ENCODE results near the gene CIAO1.
A peak's percentile ranks its signal among the peaks of the same experiment; 100 is the strongest.

CIAO1 gene

DNA sequence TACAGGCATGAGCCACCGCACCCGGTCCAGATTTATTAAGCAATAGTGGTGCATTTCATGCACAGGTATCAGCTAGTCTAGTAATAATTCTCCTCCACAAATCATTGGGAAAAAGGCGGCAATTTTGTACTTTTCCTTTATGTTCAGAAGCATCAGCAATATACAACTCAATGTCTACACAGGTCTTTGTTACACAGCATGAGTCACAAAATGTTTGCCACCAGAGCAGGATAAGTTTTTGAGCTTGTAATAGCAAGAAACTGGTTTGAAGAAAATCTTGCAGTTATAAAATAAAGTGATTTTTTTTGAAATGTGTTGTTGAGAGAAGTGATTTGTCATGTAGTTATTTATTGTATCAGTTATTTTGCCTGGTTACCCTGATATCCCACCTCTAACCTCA lies 54.3 kb downstream of the CIAO1 start:
- Histone ChIP-seq H3K27ac (ENCODE audit: low read depth, low read length) (no peak overlapping the region), H3K4me3 (ENCODE audit: low read depth in 1 of 2, low read length in 2 of 2) (no peak overlapping the region), H3K9ac (ENCODE audit: low read depth in 1 of 2, low read length in 2 of 2) (no peak overlapping the region), H3K4me1 (ENCODE audit: control insufficient read depth in 1 of 2, insufficient read depth in 2 of 2, low read length in 2 of 2) (peaks cover 7 to 17% of the 10 kb centered on the region in 2 donors), H3K9me3 (ENCODE audit: control insufficient read depth in 1 of 2, low read length in 2 of 2) (no peaks in the 10 kb centered on the region), H3K36me3 (ENCODE audit: control insufficient read depth in 1 of 2, insufficient read depth in 2 of 2, low read length in 2 of 2) (no peaks in the 10 kb centered on the region), H3K27me3 (ENCODE audit: control insufficient read depth in 1 of 2, insufficient read depth in 2 of 2, low read length in 2 of 2) (peaks cover 21 to 23% of the 10 kb centered on the region in 2 donors)

DNA sequence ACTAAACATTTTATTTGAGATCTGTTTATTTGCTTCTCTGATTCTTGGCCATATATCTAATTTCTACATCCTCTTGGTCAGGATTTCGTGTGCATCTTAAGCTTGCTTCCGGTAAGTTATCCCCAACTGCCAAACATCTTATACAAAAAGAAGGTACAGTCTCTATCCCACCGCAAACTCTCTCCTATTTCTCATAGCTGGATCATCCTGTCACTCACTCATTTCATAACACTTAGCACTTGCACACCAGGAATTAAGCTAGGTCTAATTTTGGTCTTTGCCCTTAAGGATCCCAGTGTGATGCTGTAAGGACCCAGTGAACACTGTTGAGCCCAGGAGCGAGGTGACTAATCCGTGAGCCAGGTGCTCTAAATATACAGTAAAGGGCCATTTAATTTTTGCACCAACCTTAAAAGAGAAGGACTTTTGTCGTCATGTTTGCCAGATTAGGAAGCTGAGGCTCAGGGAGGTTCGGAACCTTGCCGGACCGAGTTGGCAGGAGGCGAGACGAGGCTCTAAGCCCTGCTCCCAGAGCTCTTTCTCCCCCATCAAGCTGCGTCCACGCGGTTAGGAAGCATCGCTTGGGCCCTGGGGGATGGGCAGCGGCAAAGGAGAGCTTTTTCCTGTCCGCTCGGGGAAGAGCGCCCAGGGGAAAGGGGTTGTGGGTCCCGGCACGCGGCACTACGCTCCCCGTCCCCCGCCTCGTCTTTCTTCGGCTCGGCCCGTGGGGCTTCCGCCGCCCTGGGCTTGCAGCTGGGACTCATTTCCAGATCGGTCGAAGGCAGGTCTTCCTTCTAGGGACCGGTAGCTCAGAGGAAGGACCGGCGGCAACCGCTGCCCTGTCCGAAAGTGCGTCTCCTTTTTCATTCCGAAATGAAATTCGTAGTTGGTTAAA lies 55.0 kb downstream of the CIAO1 start:
- H3K4me1 ChIP-seq (ENCODE audit: control insufficient read depth in 1 of 2, insufficient read depth in 2 of 2, low read length in 2 of 2): peaks cover 13 to 22% of the 10 kb centered on the region in 2 donors

More for the DNA sequence above, 55.0 kb downstream of the CIAO1 start:
- peaks cover 28 to 30% of the 10 kb centered on the region in 2 donors for H3K27me3 ChIP-seq (ENCODE audit: control insufficient read depth in 1 of 2, insufficient read depth in 2 of 2, low read length in 2 of 2)
- no peaks in the 10 kb centered on the region for H3K9me3 ChIP-seq (ENCODE audit: control insufficient read depth in 1 of 2, low read length in 2 of 2)
- H3K36me3 ChIP-seq (ENCODE audit: control insufficient read depth in 1 of 2, insufficient read depth in 2 of 2, low read length in 2 of 2): no peaks in the 10 kb centered on the region
- peak overlapping the region; percentile 46 to 72 for H3K9ac ChIP-seq (ENCODE audit: low read depth in 1 of 2, low read length in 2 of 2)
- peak overlapping the region; percentile 55 to 82 for H3K4me3 ChIP-seq (ENCODE audit: low read depth in 1 of 2, low read length in 2 of 2)
- H3K27ac ChIP-seq (ENCODE audit: low read depth, low read length): no peak overlapping the region
